Measurements from ENCODE around the gene GALNT2.

GALNT2 gene

GRCh38 chr1:230066466-230067404, at the start of gene GALNT2:
TSS of gene GALNT2 (plus strand) at chr1:230067238. CDS start at chr1:230067281, 43 bp downstream.
- peak; percentile 89 for DNase-seq (ENCODE audit: low spot score)

GRCh38 chr1:230020451-230020850, 46.6 kb upstream of the GALNT2 start:
- no peak for DNase-seq (ENCODE audit: low spot score)

GRCh38 chr1:230022666-230023380, 44.2 kb upstream of the GALNT2 start:
- no peak for DNase-seq (ENCODE audit: low spot score)

DNA sequence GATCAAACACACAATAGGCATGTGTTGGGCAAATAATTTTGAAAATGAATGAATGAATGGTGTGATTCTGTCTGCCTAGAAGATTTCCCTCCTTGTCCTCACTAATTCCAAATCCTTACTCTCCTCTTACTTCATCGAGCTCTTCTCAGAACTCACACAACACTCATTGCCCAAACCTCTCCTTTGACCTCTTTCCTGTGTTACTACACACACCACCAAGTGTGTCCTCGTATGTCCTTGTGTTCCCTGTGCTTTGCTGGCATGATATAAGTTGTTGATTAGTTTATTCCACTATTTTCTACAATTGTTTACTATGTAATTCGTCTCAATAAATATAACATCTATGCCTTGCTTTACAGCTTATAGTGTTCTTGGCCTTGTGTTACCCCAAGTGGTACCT, 41.4 kb upstream of the GALNT2 start:
- no peak for DNase-seq (ENCODE audit: low spot score)

- DNase-seq (ENCODE audit: low spot score), result no peak
Measured at GRCh38 chr1:230026139-230026538, 40.9 kb upstream of the GALNT2 start.

- no peak for DNase-seq (ENCODE audit: low spot score)
Measured at GRCh38 chr1:230026572-230026971, 40.5 kb upstream of the GALNT2 start.

DNA sequence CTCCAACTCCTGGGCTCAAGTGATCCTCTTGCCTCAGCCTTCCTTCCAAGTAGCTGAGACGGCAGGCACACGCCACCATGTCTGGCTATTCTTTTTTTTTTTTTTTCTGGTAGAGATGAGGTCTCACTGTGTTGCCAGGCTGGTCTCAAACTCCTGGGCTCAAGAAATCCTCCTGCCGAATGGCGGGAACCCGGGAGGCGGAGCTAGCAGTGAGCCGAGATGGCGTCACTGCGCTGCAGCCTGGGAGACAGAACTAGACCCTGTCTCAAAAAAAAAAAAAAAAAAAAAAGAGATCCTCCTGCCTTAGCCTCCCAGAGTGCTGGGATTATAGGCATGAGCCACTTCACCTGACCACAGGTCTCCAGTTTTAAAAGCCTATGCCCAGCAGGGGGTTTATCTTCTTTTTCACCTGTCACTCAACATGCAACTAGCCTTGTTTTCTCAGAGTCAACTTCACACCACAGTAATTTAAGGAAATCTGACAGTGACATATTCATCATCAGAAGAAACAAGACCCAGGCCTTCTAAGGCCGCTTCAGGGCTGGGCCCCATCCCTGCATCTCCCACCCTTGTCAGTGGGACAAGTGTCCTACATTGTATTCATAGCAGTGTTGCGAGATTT, 38.3 kb upstream of the GALNT2 start:
- no peak for DNase-seq (ENCODE audit: low spot score)

DNA sequence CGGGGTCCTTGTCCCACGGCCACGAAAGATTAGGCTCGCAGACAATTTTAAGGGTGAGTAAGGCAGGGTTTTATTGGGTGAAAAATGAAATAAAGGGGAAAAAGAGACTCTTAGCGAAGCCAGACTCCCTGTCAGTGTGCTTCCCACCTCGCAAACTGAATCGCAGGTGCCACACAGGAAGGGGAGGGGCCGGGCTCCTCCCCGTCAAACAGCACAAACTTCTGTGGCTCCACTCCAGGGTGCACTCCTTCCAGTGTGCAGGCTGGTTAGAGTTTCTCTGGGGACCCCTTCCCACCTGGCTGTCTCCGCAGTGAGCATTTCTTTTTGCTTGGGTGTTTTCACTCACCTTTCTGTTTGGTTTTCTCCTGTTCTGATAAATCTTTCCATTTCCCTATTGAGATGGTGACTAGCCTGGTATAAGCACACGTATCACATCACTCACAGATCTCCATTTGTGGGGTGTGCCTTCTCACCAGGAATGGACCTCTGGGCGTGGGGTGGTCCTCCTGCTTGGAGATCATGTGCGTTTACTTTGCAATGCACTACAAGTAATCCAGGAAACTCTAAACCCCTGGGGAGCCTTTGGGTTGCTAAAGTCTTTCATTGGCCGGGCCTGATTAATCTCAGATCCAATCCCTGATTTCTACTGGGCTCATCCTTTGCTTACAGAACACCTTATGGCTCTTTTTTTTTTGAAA, 37.6 kb upstream of the GALNT2 start:
- DNase-seq (ENCODE audit: low spot score), result no peak

- DNase-seq (ENCODE audit: low spot score), result no peak
Measured at GRCh38 chr1:230030122-230030821, 36.8 kb upstream of the GALNT2 start.

DNA sequence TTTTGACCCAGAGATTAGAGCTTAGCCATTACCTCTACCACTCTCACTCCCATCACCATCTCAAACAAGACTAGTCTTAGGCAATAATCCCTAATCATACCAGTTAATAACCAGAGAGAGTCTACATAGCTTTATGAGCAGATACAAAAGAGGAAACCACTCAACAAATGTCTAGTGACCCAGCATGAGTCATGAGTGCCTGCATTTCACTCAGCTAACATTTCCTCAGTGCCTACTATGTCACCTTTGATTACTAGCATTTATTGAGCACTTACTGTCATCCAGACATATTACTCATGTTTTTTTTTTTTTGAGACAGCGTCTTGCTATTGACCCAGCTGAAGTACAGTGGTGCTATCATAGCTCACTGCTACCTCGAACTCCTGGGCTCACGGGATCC, 35.9 kb upstream of the GALNT2 start:
- DNase-seq (ENCODE audit: low spot score), result no peak

- no peak for DNase-seq (ENCODE audit: low spot score)
Measured at GRCh38 chr1:230032516-230033281, 34.3 kb upstream of the GALNT2 start.

DNA sequence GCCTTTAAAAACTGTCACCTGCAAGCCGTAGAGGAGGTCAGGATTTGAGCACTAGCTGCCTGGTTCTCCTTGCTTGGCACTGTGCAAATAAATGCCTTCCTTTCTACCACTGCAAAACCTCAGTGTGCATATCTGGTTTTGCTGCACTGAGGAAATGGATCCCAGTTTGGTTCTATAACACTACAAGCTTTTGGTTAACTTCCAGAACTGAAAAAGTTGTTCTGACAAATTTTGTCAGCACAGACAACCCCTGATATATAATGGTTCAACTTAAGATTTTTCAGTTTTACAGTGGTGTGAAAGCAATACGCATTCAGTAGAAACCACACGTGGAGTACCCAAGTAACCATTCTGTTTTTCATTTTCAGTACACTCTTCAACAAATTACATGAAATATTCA, 29.8 kb upstream of the GALNT2 start:
- DNase-seq (ENCODE audit: low spot score), result no peak

GRCh38 chr1:230040440-230040839, 26.6 kb upstream of the GALNT2 start:
- no peak for DNase-seq (ENCODE audit: low spot score)

GRCh38 chr1:230043081-230043480, 24.0 kb upstream of the GALNT2 start:
- no peak for DNase-seq (ENCODE audit: low spot score)

DNA sequence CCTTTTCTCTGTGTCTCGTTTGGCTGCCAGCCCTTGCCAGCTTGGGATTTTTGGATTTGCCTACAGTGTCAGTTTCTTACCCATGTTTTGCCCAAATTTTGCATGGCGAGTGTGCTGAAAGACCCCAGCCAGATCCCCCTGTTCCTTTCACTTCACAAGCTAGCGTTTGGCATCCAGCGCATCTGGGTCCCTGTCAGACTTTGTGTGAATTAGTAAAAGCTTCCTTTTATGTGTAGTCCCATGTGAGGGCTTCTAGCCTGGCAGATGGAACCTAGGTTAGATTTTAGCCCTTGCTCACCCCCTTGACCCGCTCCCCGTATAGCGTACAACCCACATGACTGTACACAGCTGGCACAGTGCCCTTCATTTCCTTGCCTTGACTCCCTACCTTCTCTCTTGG, 22.3 kb upstream of the GALNT2 start:
- DNase-seq (ENCODE audit: low spot score), result no peak

GRCh38 chr1:230047114-230047865, 19.7 kb upstream of the GALNT2 start:
- no peak for DNase-seq (ENCODE audit: low spot score)

- no peak for DNase-seq (ENCODE audit: low spot score)
Measured at GRCh38 chr1:230048322-230048721, 18.7 kb upstream of the GALNT2 start.

DNA sequence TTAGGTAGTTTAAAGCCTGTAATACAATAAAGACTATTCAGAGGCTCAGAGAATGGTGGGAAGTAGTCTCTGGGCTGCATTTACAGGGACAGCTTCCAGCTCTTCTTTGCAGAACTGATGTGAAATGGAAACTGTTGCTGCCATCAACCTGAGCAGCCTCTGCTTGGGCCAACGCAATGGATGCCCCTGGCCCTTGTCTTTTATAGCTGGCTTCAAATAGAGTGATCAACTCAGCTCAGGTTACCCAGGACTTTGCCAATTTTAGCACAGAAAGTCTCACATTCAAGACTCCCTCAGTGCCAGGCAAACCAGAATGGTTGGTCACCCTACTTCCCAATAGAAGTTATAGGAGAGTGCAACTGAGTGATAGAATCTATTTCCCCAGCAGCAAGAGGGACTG, 18.1 kb upstream of the GALNT2 start:
- DNase-seq (ENCODE audit: low spot score), result no peak

DNA sequence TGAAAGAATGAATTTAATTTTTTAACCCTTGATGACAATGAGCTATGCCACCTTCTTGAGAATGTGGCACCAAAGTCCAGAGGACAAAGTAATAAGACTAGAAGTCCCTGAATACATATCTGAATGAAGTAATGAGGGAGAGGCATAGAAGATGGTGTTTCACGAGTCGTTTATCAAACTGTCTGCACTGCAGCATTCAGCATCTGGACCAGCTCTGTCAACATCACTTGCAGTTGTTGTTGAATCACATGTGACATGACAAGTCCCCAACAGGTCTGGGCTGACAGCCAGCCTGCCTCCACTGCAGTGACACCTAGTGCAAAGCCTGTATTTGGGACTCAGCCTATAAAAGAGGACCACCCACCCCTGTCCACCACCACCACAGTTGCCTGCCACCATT, 17.3 kb upstream of the GALNT2 start:
- no peak for DNase-seq (ENCODE audit: low spot score)

All from hematopoietic multipotent progenitor cell treated with erythropoietin and hydrocortisone succinate and interleukin-3 and kit ligand, for 15 days (in vitro differentiated cells).